HepG2 (cell line): ENCODE results near the gene CTNNA3. TPM values are rescaled to one million over a fixed set of nuclear protein-coding genes. Genes with fewer than 3 reads are reported as not detected.
A peak's percentile ranks its signal among the peaks of the same experiment; 100 is the strongest.

Experiments
- BCL6 ChIP-seq: IDR thresholded peaks from 2 replicates; pipeline ENCODE4 v1.6.1; 2016; ENCODE audit warnings: missing genetic modification reagents, missing compliant biosample characterization
- ERF ChIP-seq: IDR thresholded peaks from 2 replicates; pipeline ENCODE4 v1.6.1; 2018; ENCODE audit warnings: missing biosample characterization, missing genetic modification reagents
- HNF4A ChIP-seq: sonication (generic); formaldehyde crosslinking; IDR thresholded peaks from 2 replicates; pipeline ENCODE4 v1.4.0; 2020; ENCODE audit warnings: missing genetic modification reagents
- KDM6A ChIP-seq: IDR thresholded peaks from 2 replicates; pipeline ENCODE4 v1.6.1; 2016; ENCODE audit warnings: low read depth
- NCOR1 ChIP-seq: fragments of 200-600 bp; sonication (generic); IDR thresholded peaks from 2 replicates; pipeline ENCODE4 v1.7.0; 2017; ENCODE audit warnings: antibody characterized with exemption, low read length, borderline replicate concordance
- NR2F1 ChIP-seq, 2 experiments: fragments of 450-650 bp in 1 of 2; formaldehyde crosslinking in 1 of 2; IDR thresholded peaks; 2 replicates each; pipeline versions ENCODE4 v1.5.0 to v1.6.1; 2016 to 2020; ENCODE audit warnings: mild to moderate bottlenecking in 1 of 2, missing compliant biosample characterization in 1 of 2, missing genetic modification reagents in 1 of 2, moderate library complexity in 1 of 2
- NR2F6 ChIP-seq, 2 experiments: IDR thresholded peaks; 2 replicates each; pipeline ENCODE4 v1.6.1; 2016; ENCODE audit warnings: antibody characterized with exemption in 1 of 2, mild to moderate bottlenecking in 1 of 2
- POLR2AphosphoS2 ChIP-seq: IDR thresholded peaks from 2 replicates; pipeline ENCODE4 v1.6.1; 2011; ENCODE audit warnings: low read depth, low read length, improper control_type of control experiment
- REPIN1 ChIP-seq: sonication (generic); formaldehyde crosslinking; IDR thresholded peaks from 2 replicates; pipeline ENCODE4 v1.8.0; 2022; ENCODE audit warnings: missing genetic modification reagents, low read depth, mild to moderate bottlenecking, borderline replicate concordance
- REXO4 ChIP-seq: sonication (generic); formaldehyde crosslinking; IDR thresholded peaks from 2 replicates; pipeline ENCODE4 v1.8.0; 2022; ENCODE audit warnings: missing genetic modification reagents, mild to moderate bottlenecking, borderline replicate concordance
- SAFB2 ChIP-seq: sonication (generic); formaldehyde crosslinking; IDR thresholded peaks from 2 replicates; pipeline ENCODE4 v1.5.1; 2020; ENCODE audit warnings: missing genetic modification reagents, low read depth, mild to moderate bottlenecking, borderline replicate concordance
- SCMH1 ChIP-seq: sonication (generic); formaldehyde crosslinking; IDR thresholded peaks from 2 replicates; pipeline ENCODE4 v1.9.0; 2021; ENCODE audit warnings: missing genetic modification reagents, mild to moderate bottlenecking, borderline replicate concordance
- SP2 ChIP-seq: sonication (generic); formaldehyde crosslinking; IDR thresholded peaks from 2 replicates; pipeline ENCODE4 v1.5.1; 2020; ENCODE audit warnings: mild to moderate bottlenecking, missing genetic modification reagents
- STAT5B ChIP-seq: sonication (generic); formaldehyde crosslinking; IDR thresholded peaks from 2 replicates; pipeline ENCODE4 v1.4.0; 2020; ENCODE audit warnings: missing genetic modification reagents
- TOE1 ChIP-seq: sonication (generic); formaldehyde crosslinking; IDR thresholded peaks from 2 replicates; pipeline ENCODE4 v1.4.0; 2020; ENCODE audit warnings: mild to moderate bottlenecking, missing genetic modification reagents
- ZFAT ChIP-seq: sonication (generic); formaldehyde crosslinking; conservative IDR thresholded peaks from 2 replicates; pipeline ENCODE4 v1.8.1; 2023; ENCODE audit warnings: missing genetic modification reagents, inconsistent platforms
- ZNF207 ChIP-seq: fragments of 450-650 bp; IDR thresholded peaks from 2 replicates; pipeline ENCODE4 v1.6.1; 2016; ENCODE audit warnings: antibody characterized with exemption, borderline replicate concordance
- ZNF468 ChIP-seq: sonication (generic); formaldehyde crosslinking; IDR thresholded peaks from 2 replicates; pipeline ENCODE4 v1.8.0; 2022; ENCODE audit warnings: mild to moderate bottlenecking, moderate library complexity, missing genetic modification reagents
- ZSCAN12 ChIP-seq: sonication (generic); formaldehyde crosslinking; IDR thresholded peaks from 2 replicates; pipeline ENCODE4 v1.9.0; 2021; ENCODE audit warnings: mild to moderate bottlenecking, missing genetic modification reagents
- polyA plus RNA-seq, 8 experiments: library from polyadenylated mRNA; depleted of rRNA in 3 of 8; stranded (reverse) in 7 of 8; unstranded in 1 of 8; fragments of >200 nt; fragmentation: Illumina TruSeq in 4 of 8; extraction: Trizol in 4 of 8; gene quantifications; 2 replicates each; pipeline versions ENCODE4 v1.2.1 to v1.2.3, GENCODE V29; 2011 to 2016; ENCODE audit warnings: low read depth in 4 of 8, missing spikeins in 1 of 8, mixed read lengths in 1 of 8; ENCODE audit not compliant: insufficient read depth in 1 of 8
- total RNA-seq, 5 experiments: library from RNA; depleted of rRNA; stranded (reverse); fragments of >200 nt; fragmentation: Illumina TruSeq; extraction: Trizol; gene quantifications; 2 replicates each; pipeline ENCODE4 v1.2.3, GENCODE V29; 2016; ENCODE audit warnings: low read depth in 1 of 5
- TF ChIP-seq, protein P1 (sequence below): sonication (generic); formaldehyde crosslinking; IDR thresholded peaks from 2 replicates; pipeline ENCODE4 v1.4.0; 2020; ENCODE audit warnings: missing genetic modification reagents
- TF ChIP-seq, protein P2 (sequence below): sonication (generic); formaldehyde crosslinking; conservative IDR thresholded peaks from 2 replicates; pipeline ENCODE4 v1.4.0; 2020; ENCODE audit warnings: mild to moderate bottlenecking, missing genetic modification reagents, moderate library complexity
- TF ChIP-seq, protein P3 (sequence below), 2 experiments: IDR thresholded peaks; 2 replicates each; pipeline ENCODE4 v1.6.1; 2011 to 2012; ENCODE audit warnings: low read length in 2 of 2, borderline replicate concordance in 1 of 2, low read depth in 1 of 2, mild to moderate bottlenecking in 1 of 2, moderate library complexity in 1 of 2

CTNNA3 gene
- total and polyA plus RNA-seq, 2 of the 13 experiments (the other 11 are each of a cell fraction or from before 2014, with no cell fraction given) = not detected

DNA sequence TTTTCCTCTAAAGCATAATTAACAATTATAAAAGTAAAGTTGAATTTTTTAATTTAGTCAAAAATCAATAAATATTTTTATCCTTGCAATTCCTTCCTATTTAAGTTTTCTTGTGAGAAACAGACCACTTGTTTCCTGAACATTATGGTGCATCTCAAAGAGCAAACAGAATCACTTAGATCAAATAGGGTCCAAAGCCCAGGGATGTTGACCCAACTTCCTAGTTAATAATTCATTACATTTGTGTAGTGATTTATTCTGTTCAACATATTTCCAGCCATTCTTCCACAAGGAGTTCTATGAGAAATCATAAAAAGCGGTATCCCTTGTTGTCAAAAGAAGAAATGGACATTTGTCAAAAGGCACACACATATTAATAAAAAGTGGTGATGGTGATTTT is 454.5 kb downstream of the CTNNA3 start (continued):
- TF ChIP-seq HNF4A (CRISPR knock-in tag) (peak; percentile 81), BCL6 (CRISPR knock-in tag) (peak; percentile 57), STAT5B (CRISPR knock-in tag) (no peak), NR2F6 (IDR thresholded peaks at IDR 0.05) (no peak), NR2F6 (CRISPR knock-in tag; IDR thresholded peaks at IDR 0.05) (peak; percentile 22; the same call in 1 of the 2 replicates), REPIN1 (CRISPR knock-in tag) (no peak), KDM6A (CRISPR knock-in tag) (0 out of 2 replicates have a peak, but pooled peaks have one; percentile 30), NCOR1 (peak; percentile 49; the same call in 1 of the 2 replicates), ZNF468 (no peak), ERF (CRISPR knock-in tag) (no peak), NR2F1 (CRISPR knock-in tag; IDR thresholded peaks at IDR 0.05) (no peak), SP2 (CRISPR knock-in tag) (no peak), POLR2AphosphoS2 (no peak), ZNF207 (no peak), ZFAT (no peak), TOE1 (no peak), REXO4 (CRISPR knock-in tag) (no peak), ZSCAN12 (CRISPR knock-in tag) (no peak), SCMH1 (CRISPR knock-in tag) (no peak), SAFB2 (CRISPR knock-in tag) (no peak)
- TF ChIP-seq, protein P1, sequence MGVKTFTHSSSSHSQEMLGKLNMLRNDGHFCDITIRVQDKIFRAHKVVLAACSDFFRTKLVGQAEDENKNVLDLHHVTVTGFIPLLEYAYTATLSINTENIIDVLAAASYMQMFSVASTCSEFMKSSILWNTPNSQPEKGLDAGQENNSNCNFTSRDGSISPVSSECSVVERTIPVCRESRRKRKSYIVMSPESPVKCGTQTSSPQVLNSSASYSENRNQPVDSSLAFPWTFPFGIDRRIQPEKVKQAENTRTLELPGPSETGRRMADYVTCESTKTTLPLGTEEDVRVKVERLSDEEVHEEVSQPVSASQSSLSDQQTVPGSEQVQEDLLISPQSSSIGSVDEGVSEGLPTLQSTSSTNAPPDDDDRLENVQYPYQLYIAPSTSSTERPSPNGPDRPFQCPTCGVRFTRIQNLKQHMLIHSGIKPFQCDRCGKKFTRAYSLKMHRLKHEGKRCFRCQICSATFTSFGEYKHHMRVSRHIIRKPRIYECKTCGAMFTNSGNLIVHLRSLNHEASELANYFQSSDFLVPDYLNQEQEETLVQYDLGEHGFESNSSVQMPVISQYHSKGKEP (CRISPR knock-in tag) = no peak
- TF ChIP-seq, protein P2, sequence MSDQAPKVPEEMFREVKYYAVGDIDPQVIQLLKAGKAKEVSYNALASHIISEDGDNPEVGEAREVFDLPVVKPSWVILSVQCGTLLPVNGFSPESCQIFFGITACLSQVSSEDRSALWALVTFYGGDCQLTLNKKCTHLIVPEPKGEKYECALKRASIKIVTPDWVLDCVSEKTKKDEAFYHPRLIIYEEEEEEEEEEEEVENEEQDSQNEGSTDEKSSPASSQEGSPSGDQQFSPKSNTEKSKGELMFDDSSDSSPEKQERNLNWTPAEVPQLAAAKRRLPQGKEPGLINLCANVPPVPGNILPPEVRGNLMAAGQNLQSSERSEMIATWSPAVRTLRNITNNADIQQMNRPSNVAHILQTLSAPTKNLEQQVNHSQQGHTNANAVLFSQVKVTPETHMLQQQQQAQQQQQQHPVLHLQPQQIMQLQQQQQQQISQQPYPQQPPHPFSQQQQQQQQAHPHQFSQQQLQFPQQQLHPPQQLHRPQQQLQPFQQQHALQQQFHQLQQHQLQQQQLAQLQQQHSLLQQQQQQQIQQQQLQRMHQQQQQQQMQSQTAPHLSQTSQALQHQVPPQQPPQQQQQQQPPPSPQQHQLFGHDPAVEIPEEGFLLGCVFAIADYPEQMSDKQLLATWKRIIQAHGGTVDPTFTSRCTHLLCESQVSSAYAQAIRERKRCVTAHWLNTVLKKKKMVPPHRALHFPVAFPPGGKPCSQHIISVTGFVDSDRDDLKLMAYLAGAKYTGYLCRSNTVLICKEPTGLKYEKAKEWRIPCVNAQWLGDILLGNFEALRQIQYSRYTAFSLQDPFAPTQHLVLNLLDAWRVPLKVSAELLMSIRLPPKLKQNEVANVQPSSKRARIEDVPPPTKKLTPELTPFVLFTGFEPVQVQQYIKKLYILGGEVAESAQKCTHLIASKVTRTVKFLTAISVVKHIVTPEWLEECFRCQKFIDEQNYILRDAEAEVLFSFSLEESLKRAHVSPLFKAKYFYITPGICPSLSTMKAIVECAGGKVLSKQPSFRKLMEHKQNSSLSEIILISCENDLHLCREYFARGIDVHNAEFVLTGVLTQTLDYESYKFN (CRISPR knock-in tag) = peak; percentile 75
- TF ChIP-seq, protein P3, sequence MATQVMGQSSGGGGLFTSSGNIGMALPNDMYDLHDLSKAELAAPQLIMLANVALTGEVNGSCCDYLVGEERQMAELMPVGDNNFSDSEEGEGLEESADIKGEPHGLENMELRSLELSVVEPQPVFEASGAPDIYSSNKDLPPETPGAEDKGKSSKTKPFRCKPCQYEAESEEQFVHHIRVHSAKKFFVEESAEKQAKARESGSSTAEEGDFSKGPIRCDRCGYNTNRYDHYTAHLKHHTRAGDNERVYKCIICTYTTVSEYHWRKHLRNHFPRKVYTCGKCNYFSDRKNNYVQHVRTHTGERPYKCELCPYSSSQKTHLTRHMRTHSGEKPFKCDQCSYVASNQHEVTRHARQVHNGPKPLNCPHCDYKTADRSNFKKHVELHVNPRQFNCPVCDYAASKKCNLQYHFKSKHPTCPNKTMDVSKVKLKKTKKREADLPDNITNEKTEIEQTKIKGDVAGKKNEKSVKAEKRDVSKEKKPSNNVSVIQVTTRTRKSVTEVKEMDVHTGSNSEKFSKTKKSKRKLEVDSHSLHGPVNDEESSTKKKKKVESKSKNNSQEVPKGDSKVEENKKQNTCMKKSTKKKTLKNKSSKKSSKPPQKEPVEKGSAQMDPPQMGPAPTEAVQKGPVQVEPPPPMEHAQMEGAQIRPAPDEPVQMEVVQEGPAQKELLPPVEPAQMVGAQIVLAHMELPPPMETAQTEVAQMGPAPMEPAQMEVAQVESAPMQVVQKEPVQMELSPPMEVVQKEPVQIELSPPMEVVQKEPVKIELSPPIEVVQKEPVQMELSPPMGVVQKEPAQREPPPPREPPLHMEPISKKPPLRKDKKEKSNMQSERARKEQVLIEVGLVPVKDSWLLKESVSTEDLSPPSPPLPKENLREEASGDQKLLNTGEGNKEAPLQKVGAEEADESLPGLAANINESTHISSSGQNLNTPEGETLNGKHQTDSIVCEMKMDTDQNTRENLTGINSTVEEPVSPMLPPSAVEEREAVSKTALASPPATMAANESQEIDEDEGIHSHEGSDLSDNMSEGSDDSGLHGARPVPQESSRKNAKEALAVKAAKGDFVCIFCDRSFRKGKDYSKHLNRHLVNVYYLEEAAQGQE (IDR thresholded peaks at IDR 0.05; ENCODE audit: borderline replicate concordance in 1 of 2, low read depth in 1 of 2, low read length in 2 of 2) = no peak
